Calu3 (cell line): ENCODE data around the gene TSPAN4. TPM values are rescaled to one million over a fixed set of nuclear protein-coding genes. Genes with fewer than 3 reads are reported as not detected.

Experiments used
- BruUV-seq: library from RNA; stranded (reverse); fragments of 400-500 nt; replicated peaks from 2 replicates; lab custom pipeline; 2021; lab: Mats Ljungman, UMichigan
- CTCF ChIA-PET: fragments of 300-600 bp; sonication (Branson Sonifier 250); formaldehyde crosslinking; loops from one replicate; lab custom pipeline; 2022; ENCODE audit warnings: antibody characterized with exemption; lab: Charles Lee
- DNase-seq: peaks from one replicate; pipeline ENCODE4 v3.0.0; 2022
- H3K27ac Mint-ChIP-seq: one replicate; pipeline ENCODE4 v1.8.0; 2022; ENCODE audit warnings: mixed read lengths; ENCODE audit not compliant: unreplicated experiment
- H3K27me3 Mint-ChIP-seq: one replicate; pipeline ENCODE4 v1.8.0; 2022; ENCODE audit warnings: mixed read lengths; ENCODE audit not compliant: unreplicated experiment
- H3K36me3 Mint-ChIP-seq: one replicate; pipeline ENCODE4 v1.8.0; 2022; ENCODE audit warnings: mild to moderate bottlenecking, moderate library complexity, mixed read lengths; ENCODE audit not compliant: insufficient read depth, unreplicated experiment
- H3K4me1 Mint-ChIP-seq: one replicate; pipeline ENCODE4 v1.8.0; 2022; ENCODE audit warnings: mild to moderate bottlenecking, low read depth, mixed read lengths; ENCODE audit not compliant: unreplicated experiment
- H3K4me3 Mint-ChIP-seq: one replicate; pipeline ENCODE4 v1.8.0; 2022; ENCODE audit warnings: mild to moderate bottlenecking, low read depth, moderate library complexity, mixed read lengths; ENCODE audit not compliant: unreplicated experiment
- H3K9me3 Mint-ChIP-seq: one replicate; pipeline ENCODE4 v1.8.0; 2022; ENCODE audit warnings: low read depth, mixed read lengths; ENCODE audit not compliant: unreplicated experiment
- intact Hi-C: fragments of 100-400 bp; cut with micrococcal nuclease; formaldehyde crosslinking; loops from one replicate; pipeline ENCODE4 v1.10.0; 2022; ENCODE audit not compliant: unreplicated experiment
- total RNA-seq: library from RNA; stranded (reverse); gene quantifications from 2 replicates; pipeline ENCODE4 v1.2.3, GENCODE V29; 2022
- TF ChIP-seq, protein P1 (sequence below): fragments of 200-600 bp; IDR thresholded peaks from one replicate; pipeline ENCODE4 v1.8.0; 2022; ENCODE audit warnings: antibody characterized with exemption; ENCODE audit not compliant: unreplicated experiment

TSPAN4 gene
- total RNA-seq, 1 experiment from 2014 or later = 36.3 TPM

DNA sequence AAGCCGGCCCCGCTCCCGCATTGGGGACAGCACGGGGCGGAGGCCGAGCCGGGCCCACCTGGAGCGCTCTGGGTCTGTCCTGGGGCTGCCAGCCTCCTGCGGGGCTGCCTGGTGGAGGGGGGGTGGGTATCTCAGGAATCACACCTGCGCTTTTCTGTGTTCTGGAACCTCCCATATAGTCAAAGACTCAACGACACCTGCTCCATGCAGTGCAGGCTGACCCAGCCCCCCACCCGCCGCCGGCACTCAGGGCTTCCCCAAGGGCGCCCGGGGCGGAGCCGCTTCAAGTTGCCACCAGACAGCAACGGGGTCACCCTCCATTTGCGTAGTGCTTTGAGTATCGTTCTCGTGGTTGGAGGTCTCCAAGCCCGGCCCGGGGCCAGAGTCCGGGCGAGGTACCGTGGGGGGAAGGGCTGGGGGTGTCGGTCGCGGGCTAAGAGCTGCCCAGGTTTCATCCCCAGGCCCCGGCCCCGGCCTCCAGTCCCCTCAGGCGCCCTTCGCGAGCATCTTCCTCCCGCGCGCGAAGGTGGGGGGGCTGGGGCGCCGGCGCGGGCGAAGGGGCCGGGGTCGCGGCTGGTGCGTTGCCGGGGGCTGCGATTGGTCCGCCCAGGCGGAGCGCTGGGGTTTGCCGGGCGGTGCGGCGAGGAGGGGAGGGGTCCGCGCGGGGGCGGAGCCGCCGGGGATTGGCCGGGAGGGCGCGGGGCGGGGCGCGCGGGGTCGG, 6.6 kb downstream of the TSPAN4 start:
- Mint-ChIP-seq H3K4me1 (no peaks in the 10 kb centered on the region), H3K4me3 (no peak overlapping the region), H3K36me3 (peaks cover 19% of the 10 kb centered on the region), H3K27me3 (no peaks in the 10 kb centered on the region), H3K9me3 (no peaks in the 10 kb centered on the region), H3K27ac (no peak overlapping the region)
- CTCF ChIA-PET = no interaction called here
- TF ChIP-seq, protein P1, sequence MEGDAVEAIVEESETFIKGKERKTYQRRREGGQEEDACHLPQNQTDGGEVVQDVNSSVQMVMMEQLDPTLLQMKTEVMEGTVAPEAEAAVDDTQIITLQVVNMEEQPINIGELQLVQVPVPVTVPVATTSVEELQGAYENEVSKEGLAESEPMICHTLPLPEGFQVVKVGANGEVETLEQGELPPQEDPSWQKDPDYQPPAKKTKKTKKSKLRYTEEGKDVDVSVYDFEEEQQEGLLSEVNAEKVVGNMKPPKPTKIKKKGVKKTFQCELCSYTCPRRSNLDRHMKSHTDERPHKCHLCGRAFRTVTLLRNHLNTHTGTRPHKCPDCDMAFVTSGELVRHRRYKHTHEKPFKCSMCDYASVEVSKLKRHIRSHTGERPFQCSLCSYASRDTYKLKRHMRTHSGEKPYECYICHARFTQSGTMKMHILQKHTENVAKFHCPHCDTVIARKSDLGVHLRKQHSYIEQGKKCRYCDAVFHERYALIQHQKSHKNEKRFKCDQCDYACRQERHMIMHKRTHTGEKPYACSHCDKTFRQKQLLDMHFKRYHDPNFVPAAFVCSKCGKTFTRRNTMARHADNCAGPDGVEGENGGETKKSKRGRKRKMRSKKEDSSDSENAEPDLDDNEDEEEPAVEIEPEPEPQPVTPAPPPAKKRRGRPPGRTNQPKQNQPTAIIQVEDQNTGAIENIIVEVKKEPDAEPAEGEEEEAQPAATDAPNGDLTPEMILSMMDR = no peak
- no TSS peak for BruUV-seq
- no peak for DNase-seq
- intact Hi-C loops = no loop called here

DNA sequence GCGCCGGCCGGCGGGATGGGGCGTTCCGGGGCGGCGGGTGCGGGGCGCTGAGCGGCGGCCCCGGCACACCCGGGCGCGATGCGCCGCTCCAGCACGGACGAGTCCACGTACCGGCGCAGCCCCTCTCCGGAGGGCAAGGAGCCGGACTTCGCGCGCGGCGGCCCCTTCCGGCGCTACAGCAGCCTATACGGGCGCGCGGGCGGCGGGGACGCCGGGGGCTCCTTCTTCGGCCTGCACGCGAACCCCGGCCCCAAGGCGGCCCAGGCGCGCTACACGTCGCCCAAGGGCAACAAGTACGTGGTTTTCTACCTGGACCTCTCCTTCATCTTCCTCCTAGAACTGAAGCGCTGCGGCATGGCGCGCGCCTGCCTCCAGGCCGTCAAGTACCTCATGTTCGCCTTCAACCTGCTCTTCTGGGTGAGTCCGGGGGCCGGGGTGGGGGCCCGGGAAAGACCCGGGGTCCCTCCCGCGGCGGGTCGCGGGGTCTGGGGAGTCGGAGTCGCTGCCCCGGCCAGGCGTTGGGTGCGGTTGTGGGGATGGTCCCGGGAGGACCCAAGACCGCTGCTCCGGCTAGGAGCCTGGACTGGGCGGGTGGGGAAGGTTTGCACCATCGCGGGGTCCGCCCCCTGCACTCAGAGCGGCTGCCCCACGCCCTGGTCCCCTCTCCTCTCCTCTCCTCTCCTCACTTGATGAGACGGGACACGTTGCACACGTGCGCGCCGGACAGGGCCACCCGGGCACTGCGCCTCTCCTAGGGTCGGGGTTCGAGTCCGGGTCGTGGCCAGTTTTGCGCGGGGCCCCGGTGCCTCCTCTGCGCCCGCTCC, 7.5 kb downstream of the TSPAN4 start:
- Mint-ChIP-seq H3K27ac (no peak overlapping the region), H3K9me3 (no peaks in the 10 kb centered on the region), H3K27me3 (no peaks in the 10 kb centered on the region), H3K4me3 (no peak overlapping the region), H3K4me1 (no peaks in the 10 kb centered on the region), H3K36me3 (peaks cover 14% of the 10 kb centered on the region)
- CTCF ChIA-PET = no interaction called here
- intact Hi-C loops = loop anchor here (10.0 kb wide), 1 partner anchor 205 kb away; no protein-coding TSS in a partner anchor
- TF ChIP-seq, protein P1 = no peak
- no TSS peak for BruUV-seq
- no peak for DNase-seq

DNA sequence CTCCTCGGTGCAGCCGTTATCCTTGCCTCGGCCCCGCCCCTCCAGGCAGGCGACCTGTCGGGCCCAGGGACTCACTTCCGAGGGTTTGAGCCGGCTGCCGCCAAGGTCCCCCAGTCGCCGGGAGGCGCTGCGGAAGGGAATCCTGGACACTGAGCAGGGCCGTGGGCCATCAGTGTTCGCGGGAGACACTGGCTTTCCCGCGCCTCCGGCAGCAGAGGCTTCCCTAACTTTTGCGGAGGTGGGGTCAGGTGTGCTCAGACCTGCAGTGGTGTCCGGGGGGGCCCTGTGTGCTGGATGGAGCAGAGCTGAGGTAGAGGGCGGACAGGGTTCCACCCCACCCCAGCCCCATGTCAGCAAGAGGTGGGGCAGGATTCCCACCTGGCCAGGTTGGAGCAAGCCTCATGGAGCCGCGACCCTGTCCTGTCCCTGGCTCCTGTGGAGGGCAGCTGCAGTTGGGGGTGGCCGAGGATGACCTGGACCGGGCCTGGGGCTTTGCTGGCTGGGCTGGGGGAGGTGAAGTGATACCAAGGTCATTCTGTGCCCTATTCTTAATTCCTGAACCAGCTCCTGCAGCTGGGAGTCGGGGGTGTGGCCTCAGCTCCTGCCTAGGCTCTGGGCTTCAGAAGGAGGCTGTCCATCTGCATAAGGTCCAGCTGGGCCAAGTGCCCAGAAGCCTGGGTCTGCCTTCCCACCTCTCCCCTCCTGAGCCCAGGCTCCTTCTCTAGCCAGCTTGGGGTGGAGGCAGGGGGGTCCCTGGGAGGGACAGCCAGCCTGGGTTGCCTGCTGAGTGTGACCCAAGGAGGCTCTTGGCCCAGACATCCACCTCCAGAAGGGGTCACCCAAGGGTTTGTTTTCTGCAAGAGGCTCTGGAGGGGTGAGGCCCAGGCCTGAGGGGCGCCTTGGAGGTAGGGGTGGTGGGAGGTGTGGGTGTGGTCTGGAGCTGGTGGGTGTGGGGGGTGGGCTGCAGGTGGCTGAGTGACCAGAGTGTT, 8.4 kb downstream of the TSPAN4 start:
- Mint-ChIP-seq H3K27ac (no peak overlapping the region), H3K27me3 (no peaks in the 10 kb centered on the region), H3K36me3 (peaks cover 14% of the 10 kb centered on the region), H3K4me3 (no peak overlapping the region), H3K4me1 (no peaks in the 10 kb centered on the region), H3K9me3 (no peaks in the 10 kb centered on the region)
- TF ChIP-seq, protein P1 = no peak
- intact Hi-C loops = loop anchor here (10.0 kb wide), 1 partner anchor 204 kb away; no protein-coding TSS in a partner anchor
- DNase-seq = no peak
- CTCF ChIA-PET = no interaction called here
- no TSS peak for BruUV-seq

DNA sequence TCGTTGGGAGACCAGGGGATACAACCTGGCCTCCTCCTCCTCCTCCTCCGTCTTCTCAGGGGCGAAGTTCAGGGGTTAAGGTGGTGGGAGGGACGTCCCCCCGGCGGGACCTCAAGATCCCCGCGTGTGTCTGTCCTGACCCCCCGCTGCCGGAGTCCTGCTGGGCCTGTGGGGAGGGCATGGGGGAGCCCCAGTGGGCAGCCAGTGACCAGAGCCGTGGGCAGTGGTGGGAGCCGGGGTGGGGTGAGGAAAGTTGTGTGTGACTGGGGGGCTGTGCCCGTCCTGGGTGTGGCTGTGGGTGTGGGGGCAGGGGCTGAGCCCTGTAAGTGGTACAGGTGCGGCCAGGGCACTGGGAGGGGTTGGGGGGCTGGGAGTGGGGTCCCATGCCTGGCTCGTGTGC, 10.1 kb downstream of the TSPAN4 start:
- TF ChIP-seq, protein P1 = no peak
- Mint-ChIP-seq H3K9me3 (no peaks in the 10 kb centered on the region), H3K27me3 (no peaks in the 10 kb centered on the region), H3K4me3 (no peak overlapping the region), H3K27ac (no peak overlapping the region), H3K4me1 (no peaks in the 10 kb centered on the region), H3K36me3 (peaks cover 20% of the 10 kb centered on the region)
- CTCF ChIA-PET = no interaction called here
- BruUV-seq = no TSS peak
- no peak for DNase-seq
- intact Hi-C loops = loop anchor here (10.0 kb wide), 1 partner anchor 202 kb away; no protein-coding TSS in a partner anchor
